BLaER1 treated with 17β-estradiol and CSF1 and Interleukin-3, amounts not matched to agents 10 nM and 100 nM (cell line): ENCODE data around the gene CYTH2.

ENCODE experiments used
- H3K27ac ChIP-seq, 11 experiments: shearing (Covaris generic); formaldehyde crosslinking; 2 replicates each; pipeline ENCODE4 v1.8.1; 2022
- H3K27me3 ChIP-seq, 11 experiments: shearing (Covaris generic); formaldehyde crosslinking; 2 replicates each; pipeline ENCODE4 v1.8.1; 2022
- H3K36me3 ChIP-seq, 11 experiments: shearing (Covaris generic); formaldehyde crosslinking; 2 replicates each; pipeline ENCODE4 v1.8.1; 2022
- H3K4me1 ChIP-seq, 10 experiments: shearing (Covaris generic); formaldehyde crosslinking; 2 replicates each; pipeline ENCODE4 v1.8.1; 2022
- H3K4me2 ChIP-seq, 11 experiments: shearing (Covaris generic); formaldehyde crosslinking; 2 replicates each; pipeline ENCODE4 v1.8.1; 2022
- H3K4me3 ChIP-seq, 10 experiments: shearing (Covaris generic); formaldehyde crosslinking; 2 replicates each; pipeline ENCODE4 v1.8.1; 2022
- H3K9ac ChIP-seq, 11 experiments: shearing (Covaris generic); formaldehyde crosslinking; 2 replicates each; pipeline ENCODE4 v1.8.1; 2022
- H3K9me3 ChIP-seq, 11 experiments: shearing (Covaris generic); formaldehyde crosslinking; replicated peaks in 1 of 11; 2 replicates each; pipeline ENCODE4 v1.8.1; 2022
- H4K20me1 ChIP-seq, 11 experiments: shearing (Covaris generic); formaldehyde crosslinking; 2 replicates each; pipeline ENCODE4 v1.8.1; 2022
- Cebpa-rat ChIP-seq, 11 experiments: shearing (Covaris generic); IDR thresholded peaks; 2 replicates each; pipeline ENCODE4 v1.8.1; 2022

CYTH2 gene

GRCh38 chr19:48469289-48469881 is at the start of gene CYTH2:
CYTH2 (plus strand) TSS chr19:48469369; CDS start chr19:48469508, 139 bp downstream.
- H3K4me3 ChIP-seq = peak within 1 kb of the TSS; percentile 79 to 96 (median 88)
- H3K27ac ChIP-seq = peak within 1 kb of the TSS; percentile 88 to 99 (median 97)
- H3K4me2 ChIP-seq = peak within 1 kb of the TSS; percentile 93 to 98 (median 96)
- TF ChIP-seq Cebpa-rat (IDR thresholded peaks at IDR 0.05) = no peak
- H3K36me3 ChIP-seq = peaks cover 40 to 49% (median 43%) of the 10 kb centered on the region in 11 experiments
- peak within 1 kb of the TSS; percentile 93 to 99 (median 98) for H3K9ac ChIP-seq
- H4K20me1 ChIP-seq = peaks cover 33 to 47% (median 44%) of the 10 kb centered on the region in 11 experiments
- H3K4me1 ChIP-seq = peaks cover 17 to 53% (median 36%) of the 10 kb centered on the region in 10 experiments
- no peaks in the 10 kb centered on the region for H3K27me3 ChIP-seq
- no peaks in the 10 kb centered on the region for H3K9me3 ChIP-seq

GRCh38 chr19:48421548-48421947 is 47.6 kb upstream of the CYTH2 start:
- Histone ChIP-seq H3K27me3 (no peaks in the 10 kb centered on the region), H3K4me3 (no peak overlapping the region), H3K4me2 (peak overlapping the region in 2 of 11 experiments; percentile 15 to 32; a peak in 2 of 22 replicates), H4K20me1 (no peaks in the 10 kb centered on the region), H3K9me3 (no peaks in the 10 kb centered on the region), H3K4me1 (peaks cover 34 to 62% (median 47%) of the 10 kb centered on the region in 10 experiments), H3K9ac (no peak overlapping the region), H3K36me3 (no peaks in the 10 kb centered on the region), H3K27ac (no peak overlapping the region)
- TF ChIP-seq Cebpa-rat (IDR thresholded peaks at IDR 0.05) = no peak

- H3K36me3 ChIP-seq = no peaks in the 10 kb centered on the region
- H3K27ac ChIP-seq = peak overlapping the region; percentile 13 to 84 (median 81); a peak in 20 of 22 replicates
- no peaks in the 10 kb centered on the region for H3K9me3 ChIP-seq
- H4K20me1 ChIP-seq = no peaks in the 10 kb centered on the region
- peak overlapping the region in 8 of 10 experiments; percentile 2 to 47 (median 34); a peak in 9 of 20 replicates for H3K4me3 ChIP-seq
- peak overlapping the region; percentile 38 to 76 (median 72); a peak in 20 of 22 replicates for H3K9ac ChIP-seq
- no peaks in the 10 kb centered on the region for H3K27me3 ChIP-seq
- no peak for TF ChIP-seq Cebpa-rat (IDR thresholded peaks at IDR 0.05)
- peaks cover 9 to 38% (median 20%) of the 10 kb centered on the region in 10 experiments; a peak in 19 of 20 replicates for H3K4me1 ChIP-seq
- H3K4me2 ChIP-seq = peak overlapping the region; percentile 51 to 91 (median 83)
Observed at GRCh38 chr19:48424694-48425219, 44.4 kb upstream of the CYTH2 start.

- Histone ChIP-seq H3K36me3 (no peaks in the 10 kb centered on the region; a peak in 1 of 22 replicates), H3K4me2 (no peak overlapping the region), H3K4me1 (peaks cover 14 to 33% (median 25%) of the 10 kb centered on the region in 10 experiments), H3K27me3 (no peaks in the 10 kb centered on the region), H3K9me3 (peaks cover 0 to 18% (median 10%) of the 10 kb centered on the region in 11 experiments; a peak in 14 of 22 replicates), H3K9ac (no peak overlapping the region), H3K27ac (no peak overlapping the region), H3K4me3 (no peak overlapping the region), H4K20me1 (no peaks in the 10 kb centered on the region)
- TF ChIP-seq Cebpa-rat (IDR thresholded peaks at IDR 0.05) = no peak
Observed at GRCh38 chr19:48428670-48429069, 40.5 kb upstream of the CYTH2 start.

GRCh38 chr19:48433337-48433736 is 35.8 kb upstream of the CYTH2 start:
- H3K4me1 ChIP-seq = peaks cover 10 to 15% (median 13%) of the 10 kb centered on the region in 10 experiments
- no peak overlapping the region for H3K4me3 ChIP-seq
- peaks cover 0 to 18% (median 10%) of the 10 kb centered on the region in 11 experiments; a peak in 14 of 22 replicates for H3K9me3 ChIP-seq
- no peaks in the 10 kb centered on the region for H4K20me1 ChIP-seq
- no peak for TF ChIP-seq Cebpa-rat (IDR thresholded peaks at IDR 0.05)
- peak overlapping the region in 1 of 11 experiments; percentile 39; a peak in 1 of 22 replicates for H3K9ac ChIP-seq
- peak overlapping the region; percentile 31 to 57 (median 47); a peak in 21 of 22 replicates for H3K4me2 ChIP-seq
- no peaks in the 10 kb centered on the region; a peak in 1 of 22 replicates for H3K36me3 ChIP-seq
- peak overlapping the region in 1 of 11 experiments; percentile 32; a peak in 2 of 22 replicates for H3K27ac ChIP-seq
- no peaks in the 10 kb centered on the region for H3K27me3 ChIP-seq

GRCh38 chr19:48436586-48436985 is 32.6 kb upstream of the CYTH2 start:
- Histone ChIP-seq H3K4me3 (no peak overlapping the region), H4K20me1 (no peaks in the 10 kb centered on the region), H3K9ac (no peak overlapping the region), H3K27me3 (peaks cover 0 to 4% (median 3%) of the 10 kb centered on the region in 11 experiments; a peak in 17 of 22 replicates), H3K27ac (no peak overlapping the region), H3K9me3 (peaks cover 0 to 10% (median 2%) of the 10 kb centered on the region in 11 experiments; a peak in 13 of 22 replicates), H3K36me3 (no peaks in the 10 kb centered on the region), H3K4me2 (no peak overlapping the region), H3K4me1 (peaks cover 10 to 15% (median 13%) of the 10 kb centered on the region in 10 experiments)
- no peak for TF ChIP-seq Cebpa-rat (IDR thresholded peaks at IDR 0.05)

GRCh38 chr19:48441360-48442050 is 27.7 kb upstream of the CYTH2 start:
- H3K9me3 ChIP-seq = no peaks in the 10 kb centered on the region
- TF ChIP-seq Cebpa-rat (IDR thresholded peaks at IDR 0.05) = no peak
- no peak overlapping the region for H3K9ac ChIP-seq
- H3K4me2 ChIP-seq = no peak overlapping the region
- peaks cover 15 to 39% (median 37%) of the 10 kb centered on the region in 11 experiments for H3K27me3 ChIP-seq
- H3K36me3 ChIP-seq = peaks cover 0 to 2% (median 0%) of the 10 kb centered on the region in 11 experiments; a peak in 3 of 22 replicates
- peaks cover 21 to 24% (median 23%) of the 10 kb centered on the region in 10 experiments for H3K4me1 ChIP-seq
- peaks cover 0 to 3% (median 0%) of the 10 kb centered on the region in 11 experiments; a peak in 2 of 22 replicates for H4K20me1 ChIP-seq
- no peak overlapping the region for H3K27ac ChIP-seq
- no peak overlapping the region for H3K4me3 ChIP-seq

- no peak overlapping the region for H3K4me2 ChIP-seq
- peaks cover 15 to 39% (median 37%) of the 10 kb centered on the region in 11 experiments for H3K27me3 ChIP-seq
- no peak for TF ChIP-seq Cebpa-rat (IDR thresholded peaks at IDR 0.05)
- H3K4me3 ChIP-seq = no peak overlapping the region
- no peak overlapping the region for H3K27ac ChIP-seq
- H3K9me3 ChIP-seq = no peaks in the 10 kb centered on the region
- H4K20me1 ChIP-seq = peaks cover 0 to 12% (median 0%) of the 10 kb centered on the region in 11 experiments; a peak in 4 of 22 replicates
- H3K9ac ChIP-seq = no peak overlapping the region
- H3K4me1 ChIP-seq = peaks cover 29 to 33% (median 32%) of the 10 kb centered on the region in 10 experiments
- H3K36me3 ChIP-seq = peaks cover 4 to 11% (median 7%) of the 10 kb centered on the region in 11 experiments
Observed at GRCh38 chr19:48442116-48443035, 26.8 kb upstream of the CYTH2 start.
